Stimulated activated CD8-positive, alpha-beta memory T cell treated with anti-CD3 and anti-CD28 coated beads, Interleukin-15, amount 100 ng/mL, for 48 hours (primary cell): ENCODE results near the gene HPGDS.
"Not testable (repeated sequence)": the region's sequence is repeated elsewhere in the genome, so short reads cannot be mapped to it uniquely, and the experiment has no call there.

ENCODE experiments used
- DNase-seq, 2 donors: peaks; one replicate each; pipeline ENCODE4 v3.0.0-alpha.2; 2020; ENCODE audit warnings: low read depth in 2 of 2

Gene HPGDS

GRCh38 chr4:94357624-94358023, 15.0 kb upstream of the HPGDS start:
- DNase-seq = no peak

GRCh38 chr4:94356444-94356843, 13.8 kb upstream of the HPGDS start:
- no peak for DNase-seq

GRCh38 chr4:94354474-94354896, 11.8 kb upstream of the HPGDS start:
- no peak for DNase-seq

- no peak for DNase-seq
Measured at GRCh38 chr4:94352996-94353395, 10.4 kb upstream of the HPGDS start.

- no peak for DNase-seq
Measured at GRCh38 chr4:94352163-94352562, 9.5 kb upstream of the HPGDS start.

GRCh38 chr4:94351319-94351718, 8.7 kb upstream of the HPGDS start:
- no peak for DNase-seq

GRCh38 chr4:94350095-94350494, 7.5 kb upstream of the HPGDS start:
- no peak for DNase-seq

- DNase-seq = no peak
Measured at GRCh38 chr4:94349193-94349592, 6.6 kb upstream of the HPGDS start.

GRCh38 chr4:94348666-94349065, 6.0 kb upstream of the HPGDS start:
- DNase-seq = no peak

GRCh38 chr4:94346541-94346940, 3.9 kb upstream of the HPGDS start:
- DNase-seq = no peak

GRCh38 chr4:94345969-94346368, 3.3 kb upstream of the HPGDS start:
- no peak for DNase-seq

- no peak for DNase-seq
Measured at GRCh38 chr4:94345266-94345665, 2.6 kb upstream of the HPGDS start.

- DNase-seq = no peak
Measured at GRCh38 chr4:94344457-94344856, 1.8 kb upstream of the HPGDS start.

GRCh38 chr4:94341481-94342370, 910 bp downstream of the HPGDS start:
- DNase-seq = no peak

- DNase-seq = no peak
Measured at GRCh38 chr4:94339779-94340178, 2.9 kb downstream of the HPGDS start.

- no peak for DNase-seq
Measured at GRCh38 chr4:94338681-94339351, 3.8 kb downstream of the HPGDS start.

- DNase-seq = not testable (repeated sequence)
Measured at GRCh38 chr4:94336791-94337190, 5.8 kb downstream of the HPGDS start.

GRCh38 chr4:94336303-94336702, 6.3 kb downstream of the HPGDS start:
- DNase-seq = no peak

- no peak for DNase-seq
Measured at GRCh38 chr4:94334962-94335361, 7.7 kb downstream of the HPGDS start.

GRCh38 chr4:94334476-94334875, 8.2 kb downstream of the HPGDS start:
- no peak for DNase-seq

GRCh38 chr4:94333866-94334265, 8.8 kb downstream of the HPGDS start:
- DNase-seq = no peak

GRCh38 chr4:94332983-94333590, 9.5 kb downstream of the HPGDS start:
- DNase-seq = no peak

GRCh38 chr4:94329933-94330332, 12.7 kb downstream of the HPGDS start:
- no peak for DNase-seq
